HG03575 (cell line): ENCODE measurements around the gene MPP3.

ENCODE experiments used
- ATAC-seq: cut with Tn5 transposase; IDR thresholded peaks from one replicate; pipeline ENCODE4 v1.9.1; 2021; ENCODE audit not compliant: unreplicated experiment, insufficient number of reproducible peaks, low FRiP score; ENCODE audit errors: extremely low read depth

The MPP3 gene

DNA sequence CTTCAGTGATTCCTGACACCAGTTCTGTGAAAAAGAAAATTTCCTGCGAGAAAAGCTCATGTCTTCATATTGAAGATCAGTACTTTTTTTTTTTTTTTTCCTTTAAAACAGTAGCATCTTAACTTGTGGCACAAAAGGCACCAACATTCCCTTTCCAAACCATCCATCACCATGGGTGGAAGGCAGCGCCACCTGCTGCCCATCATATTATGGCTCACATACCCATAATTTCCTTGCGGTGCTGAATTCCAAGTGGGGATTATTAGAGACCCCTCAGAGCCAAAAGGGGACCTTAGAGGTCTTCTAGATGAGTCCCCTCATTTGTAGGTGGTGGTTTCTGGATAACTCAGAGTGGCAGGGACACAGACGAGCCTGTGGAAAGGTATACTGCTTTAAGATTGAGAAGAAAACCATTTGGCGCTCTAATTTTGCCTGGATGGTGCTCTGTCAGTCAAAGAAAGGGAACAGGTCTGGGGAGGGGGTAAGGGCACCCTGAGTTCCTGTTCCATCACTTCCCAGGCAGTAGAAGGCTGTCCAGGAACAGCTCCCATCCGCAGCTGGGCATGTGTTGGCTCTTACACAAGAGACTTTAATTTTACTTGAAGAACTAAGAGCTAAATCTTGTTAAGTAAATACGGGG lies 66.4 kb downstream of the MPP3 start:
- no peak for ATAC-seq

- ATAC-seq, result no peak
These were observed 72.6 kb downstream of the MPP3 start for GRCh38 chr17:43760254-43760852.

DNA sequence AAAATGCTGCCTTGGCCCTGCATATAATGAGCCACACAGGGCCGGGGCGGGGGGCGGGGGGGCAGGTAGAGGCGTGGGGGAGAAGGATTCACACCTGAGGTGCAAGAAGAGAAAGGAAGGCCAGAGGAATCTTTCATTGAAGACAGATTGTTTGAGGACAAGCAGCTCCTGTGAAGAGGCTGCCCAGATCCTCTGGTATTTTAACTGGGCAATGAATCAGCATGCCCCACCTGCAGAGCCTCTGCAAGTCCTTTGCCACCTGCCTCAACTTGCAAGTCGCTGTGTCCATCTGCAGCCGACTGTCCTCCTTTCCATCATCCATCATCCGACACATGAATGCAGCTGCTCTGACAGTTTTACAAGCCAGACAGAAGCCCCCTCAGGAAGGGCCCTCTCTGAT lies 73.1 kb downstream of the MPP3 start:
- no peak for ATAC-seq

- ATAC-seq, result no peak
These were observed 74.3 kb downstream of the MPP3 start, which contains the start of gene SOST for GRCh38 chr17:43758497-43759174. TSS of gene SOST (minus strand) at chr17:43758791. CDS start at chr17:43758741, 50 bp downstream.

DNA sequence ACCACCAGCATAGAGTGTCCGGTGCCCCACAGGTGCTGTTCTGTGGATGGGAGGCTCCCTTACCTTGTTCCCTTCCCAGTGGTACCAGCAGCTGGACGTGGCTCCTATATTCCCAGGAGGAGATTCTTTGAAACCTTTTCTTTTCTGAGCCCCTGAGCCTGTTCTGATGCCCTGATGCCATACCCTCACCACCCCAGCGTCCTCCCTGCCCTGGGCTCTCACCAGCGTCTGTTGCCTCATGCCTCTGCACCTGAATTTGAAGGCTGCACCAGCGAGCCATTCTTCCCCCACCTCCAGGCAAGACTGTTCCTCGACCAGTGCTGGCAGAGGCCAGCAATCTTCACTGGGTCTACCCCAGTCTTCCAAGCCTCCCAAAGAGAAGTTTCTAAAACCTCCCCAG lies 74.9 kb downstream of the MPP3 start:
- no peak for ATAC-seq

DNA sequence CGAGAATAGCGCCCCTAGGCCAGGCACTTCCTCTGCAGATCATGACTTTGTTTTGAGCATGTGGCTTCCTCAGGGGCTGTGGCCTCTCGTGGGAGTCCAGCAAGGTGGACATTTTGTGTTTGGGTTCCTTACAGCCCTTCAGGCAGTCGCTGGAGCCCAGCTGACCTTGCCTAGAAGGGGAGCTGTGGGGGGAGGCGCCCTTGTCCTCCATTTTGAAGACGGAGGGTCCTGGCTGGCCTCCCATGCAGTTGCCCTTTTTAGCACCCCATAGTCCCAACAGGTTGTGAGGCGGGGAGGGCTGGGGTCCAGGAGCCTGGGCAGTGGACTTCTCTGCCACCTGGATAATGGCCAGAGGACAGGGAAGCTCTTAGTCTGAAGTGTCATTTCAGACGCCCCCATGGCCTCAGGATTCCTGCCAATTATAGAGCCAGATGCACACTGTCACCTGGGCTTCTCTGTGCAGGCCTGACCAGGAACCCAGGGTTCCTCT lies 75.7 kb downstream of the MPP3 start:
- no peak for ATAC-seq

- ATAC-seq, result no peak
These were observed 76.7 kb downstream of the MPP3 start for GRCh38 chr17:43756201-43756600.

GRCh38 chr17:43755389-43755875 lies 77.5 kb downstream of the MPP3 start:
- ATAC-seq, result no peak

DNA sequence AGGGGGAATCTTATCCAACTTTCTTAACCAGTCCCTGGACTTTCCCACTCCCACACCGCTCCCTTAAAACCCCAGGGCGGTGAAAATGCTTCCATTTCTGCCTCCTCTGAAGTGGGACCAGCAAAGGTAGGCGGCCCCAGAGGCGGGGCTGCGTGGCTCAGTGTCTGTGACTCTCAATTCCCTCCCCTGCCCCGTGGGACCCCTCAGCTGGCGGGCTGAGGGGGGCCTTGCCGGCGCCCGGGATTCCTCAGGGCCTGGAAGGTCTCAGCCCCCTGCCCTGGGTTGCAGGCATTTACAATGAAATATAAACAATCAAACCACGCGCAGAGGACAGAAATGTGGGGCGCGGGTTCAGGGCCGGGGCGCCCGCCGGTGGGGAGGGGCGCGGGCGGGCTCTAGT lies 78.0 kb downstream of the MPP3 start:
- no peak for ATAC-seq

GRCh38 chr17:43753493-43754129 lies 79.3 kb downstream of the MPP3 start:
- ATAC-seq, result no peak
